HEK293 (cell line): ENCODE data around the gene SULF2.

Experiments
- CTCF ChIA-PET: fragments of 350-600 bp; formaldehyde crosslinking; extraction: SDS; loops from one replicate; lab custom pipeline; 2021; ENCODE audit warnings: antibody characterized with exemption; lab: Yijun Ruan, JAX
- POLR2A ChIA-PET: fragments of 300-600 bp; formaldehyde crosslinking; extraction: SDS; loops from one replicate; lab custom pipeline; 2020; ENCODE audit warnings: antibody characterized with exemption, inconsistent platforms; lab: Yijun Ruan, JAX
- H3K27ac ChIP-seq: fragments of 200-500 bp; sonication (Bioruptor generic); 2 replicates; pipeline ENCODE4 v1.5.1; 2014; ENCODE audit warnings: low read depth, low read length, control low read depth, inconsistent platforms; ENCODE audit errors: extremely low read depth
- H3K36me3 ChIP-seq, 2 experiments: fragments of 200-500 bp in 1 of 2; sonication (Bioruptor generic) in 1 of 2; 1 replicate in 1 of 2; 2 replicates in 1 of 2; pipeline ENCODE4 v1.5.1; 2014 to 2017; ENCODE audit warnings: inconsistent platforms in 2 of 2, low read length in 2 of 2; ENCODE audit not compliant: control insufficient read depth in 2 of 2, insufficient read depth in 1 of 2
- H3K4me1 ChIP-seq: fragments of 200-500 bp; sonication (Bioruptor generic); 2 replicates; pipeline ENCODE4 v1.5.1; 2014; ENCODE audit warnings: mild to moderate bottlenecking, low read length, inconsistent platforms; ENCODE audit not compliant: control insufficient read depth, insufficient read depth
- H3K4me3 ChIP-seq: 2 replicates; pipeline ENCODE4 v1.5.1; 2011; ENCODE audit warnings: low read depth, mild to moderate bottlenecking, control low read depth, low read length, moderate library complexity
- H3K9me3 ChIP-seq: fragments of 200-500 bp; sonication (Bioruptor generic); 2 replicates; pipeline ENCODE4 v1.5.1; 2014; ENCODE audit warnings: low read depth, low read length, inconsistent platforms; ENCODE audit not compliant: control insufficient read depth, insufficient read depth
- EGR2 ChIP-seq: fragments of 450-650 bp; formaldehyde crosslinking; IDR thresholded peaks from 2 replicates; pipeline ENCODE4 v1.5.1; 2016; ENCODE audit warnings: low read depth, missing biosample characterization, missing genetic modification characterization
- GLI4 ChIP-seq: fragments of 450-650 bp; formaldehyde crosslinking; IDR thresholded peaks from 2 replicates; pipeline ENCODE4 v1.5.1; 2016; ENCODE audit warnings: missing biosample characterization, missing genetic modification characterization
- GLIS1 ChIP-seq: fragments of 450-650 bp; formaldehyde crosslinking; IDR thresholded peaks from 2 replicates; pipeline ENCODE4 v1.5.1; 2016; ENCODE audit warnings: missing biosample characterization, missing genetic modification characterization
- KLF1 ChIP-seq: fragments of 450-650 bp; formaldehyde crosslinking; IDR thresholded peaks from 2 replicates; pipeline ENCODE4 v1.5.1; 2016; ENCODE audit warnings: missing biosample characterization, missing genetic modification characterization
- SETDB1 ChIP-seq: IDR thresholded peaks from one replicate; pipeline ENCODE4 v1.6.1; 2017; ENCODE audit warnings: mild to moderate bottlenecking, low read length, moderate library complexity, mixed read lengths; ENCODE audit not compliant: insufficient read length
- ZBTB17 ChIP-seq: fragments of 450-650 bp; formaldehyde crosslinking; IDR thresholded peaks from 2 replicates; pipeline ENCODE4 v1.5.1; 2016; ENCODE audit warnings: missing biosample characterization, missing genetic modification characterization
- ZBTB21 ChIP-seq: fragments of 450-650 bp; formaldehyde crosslinking; IDR thresholded peaks from 2 replicates; pipeline ENCODE4 v1.5.1; 2017; ENCODE audit warnings: missing biosample characterization, missing genetic modification characterization
- ZFHX2 ChIP-seq: fragments of 450-650 bp; formaldehyde crosslinking; conservative IDR thresholded peaks from 2 replicates; pipeline ENCODE4 v1.5.1; 2016; ENCODE audit warnings: missing biosample characterization, missing genetic modification characterization
- ZFP3 ChIP-seq: fragments of 450-650 bp; formaldehyde crosslinking; IDR thresholded peaks from 2 replicates; pipeline ENCODE4 v1.5.1; 2016; ENCODE audit warnings: low read depth, missing biosample characterization, missing genetic modification characterization
- ZNF121 ChIP-seq: fragments of 450-650 bp; formaldehyde crosslinking; IDR thresholded peaks from 2 replicates; pipeline ENCODE4 v1.5.1; 2016; ENCODE audit warnings: missing biosample characterization, missing genetic modification characterization
- ZNF335 ChIP-seq: fragments of 450-650 bp; formaldehyde crosslinking; conservative IDR thresholded peaks from 2 replicates; pipeline ENCODE4 v1.5.1; 2016; ENCODE audit warnings: missing biosample characterization, missing genetic modification characterization
- ZNF37A ChIP-seq: fragments of 450-650 bp; IDR thresholded peaks from 2 replicates; pipeline ENCODE4 v1.5.1; 2018; ENCODE audit warnings: missing biosample characterization, missing genetic modification characterization
- ZNF561 ChIP-seq: fragments of 450-650 bp; IDR thresholded peaks from 2 replicates; pipeline ENCODE4 v1.5.1; 2018; ENCODE audit warnings: missing biosample characterization, missing genetic modification characterization, borderline replicate concordance
- ZNF571 ChIP-seq: fragments of 450-650 bp; formaldehyde crosslinking; IDR thresholded peaks from 2 replicates; pipeline ENCODE4 v1.5.0; 2017; ENCODE audit warnings: missing biosample characterization, missing genetic modification characterization
- ZNF776 ChIP-seq: fragments of 450-650 bp; formaldehyde crosslinking; IDR thresholded peaks from 2 replicates; pipeline ENCODE4 v1.5.0; 2017; ENCODE audit warnings: missing biosample characterization, missing genetic modification characterization, borderline replicate concordance
- ZNF830 ChIP-seq: fragments of 450-650 bp; IDR thresholded peaks from 2 replicates; pipeline ENCODE4 v1.5.0; 2018; ENCODE audit warnings: missing biosample characterization, missing genetic modification characterization, low read depth, mild to moderate bottlenecking, moderate library complexity
- TF ChIP-seq, protein P1 (sequence below): fragments of 450-650 bp; formaldehyde crosslinking; IDR thresholded peaks from 2 replicates; pipeline ENCODE4 v1.5.1; 2016; ENCODE audit warnings: missing biosample characterization, missing genetic modification characterization
- TF ChIP-seq, protein P2 (sequence below): fragments of 450-650 bp; formaldehyde crosslinking; IDR thresholded peaks from 2 replicates; pipeline ENCODE4 v1.5.1; 2016; ENCODE audit warnings: missing biosample characterization, missing genetic modification characterization
- TF ChIP-seq, protein P3 (sequence below): fragments of 450-650 bp; IDR thresholded peaks from 2 replicates; pipeline ENCODE4 v1.5.1; 2018; ENCODE audit warnings: missing biosample characterization, mild to moderate bottlenecking, missing genetic modification characterization
- TF ChIP-seq, protein P4 (sequence below): fragments of 450-650 bp; formaldehyde crosslinking; IDR thresholded peaks from 2 replicates; pipeline ENCODE4 v1.5.1; 2016; ENCODE audit warnings: missing biosample characterization, missing genetic modification characterization

The SULF2 gene

DNA sequence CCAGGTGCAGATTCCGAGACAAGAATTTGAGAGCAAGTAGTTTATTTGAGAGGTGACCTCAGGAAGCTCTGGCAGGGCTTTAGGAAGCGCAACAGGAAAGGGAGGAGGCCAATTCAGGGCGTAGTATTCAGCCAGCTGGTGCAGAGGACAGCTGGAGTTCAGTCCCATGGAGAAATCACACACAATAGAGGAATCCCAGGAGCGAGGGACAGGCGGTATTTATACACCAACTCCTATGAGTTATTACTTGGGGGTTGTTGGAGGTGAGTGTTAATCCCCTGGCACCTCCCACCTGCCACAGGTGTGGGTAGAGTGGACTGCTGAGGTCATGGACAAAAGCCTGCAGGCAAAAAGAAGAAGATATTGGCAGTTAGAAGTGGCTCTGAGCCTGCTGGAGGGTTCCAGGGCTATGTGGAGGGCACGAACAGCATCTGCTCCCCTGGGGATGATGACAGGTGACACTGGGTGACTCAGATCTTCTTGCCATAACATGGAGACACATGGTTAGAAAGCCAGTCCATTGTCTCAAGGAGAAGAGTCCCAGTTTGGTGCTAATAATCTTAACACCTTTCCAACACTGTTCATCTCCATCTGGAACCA, 13.9 kb upstream of the SULF2 start:
- H3K4me1 ChIP-seq: no peaks in the 10 kb centered on the region
- ChIA-PET POLR2A (no interaction called here), CTCF (no interaction called here)
- peak; percentile 13; the same call in 1 of the 2 replicates for TF ChIP-seq GLIS1 (tag by site-specific recombination)
- 0 out of 2 replicates have a peak, but pooled peaks have one; percentile 10 for TF ChIP-seq ZFHX2 (tag by site-specific recombination)
- peak; percentile 41; the same call in 1 of the 2 replicates for TF ChIP-seq EGR2 (tag by site-specific recombination)
- TF ChIP-seq KLF1: no peak
- no peak overlapping the region for H3K27ac ChIP-seq
- no peaks in the 10 kb centered on the region for H3K36me3 ChIP-seq
- no peak overlapping the region for H3K4me3 ChIP-seq
- H3K9me3 ChIP-seq: no peaks in the 10 kb centered on the region

DNA sequence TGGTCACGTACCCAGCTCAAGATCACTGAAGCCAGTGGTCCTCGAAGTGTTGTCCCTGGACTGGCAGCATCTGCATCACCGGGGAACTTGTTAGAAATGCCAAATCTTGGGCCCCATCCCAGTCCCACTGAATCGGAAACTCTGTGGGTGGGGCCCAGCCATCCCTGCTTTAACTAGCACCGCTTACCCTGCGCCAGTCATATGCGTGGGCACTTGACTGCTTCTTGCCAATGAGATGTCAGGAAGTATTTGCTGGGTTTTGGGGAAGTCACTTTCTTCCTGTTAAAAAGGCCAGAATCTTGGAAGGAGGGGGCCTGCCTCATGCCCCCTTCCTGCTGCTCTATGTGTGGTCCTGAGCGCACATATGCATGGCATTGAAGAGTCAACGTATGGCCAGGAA, 11.7 kb upstream of the SULF2 start:
- Histone ChIP-seq H3K36me3 (no peaks in the 10 kb centered on the region), H3K4me3 (no peak overlapping the region), H3K4me1 (no peaks in the 10 kb centered on the region), H3K27ac (no peak overlapping the region), H3K9me3 (no peaks in the 10 kb centered on the region)
- CTCF ChIA-PET: no interaction called here
- TF ChIP-seq, protein P1, sequence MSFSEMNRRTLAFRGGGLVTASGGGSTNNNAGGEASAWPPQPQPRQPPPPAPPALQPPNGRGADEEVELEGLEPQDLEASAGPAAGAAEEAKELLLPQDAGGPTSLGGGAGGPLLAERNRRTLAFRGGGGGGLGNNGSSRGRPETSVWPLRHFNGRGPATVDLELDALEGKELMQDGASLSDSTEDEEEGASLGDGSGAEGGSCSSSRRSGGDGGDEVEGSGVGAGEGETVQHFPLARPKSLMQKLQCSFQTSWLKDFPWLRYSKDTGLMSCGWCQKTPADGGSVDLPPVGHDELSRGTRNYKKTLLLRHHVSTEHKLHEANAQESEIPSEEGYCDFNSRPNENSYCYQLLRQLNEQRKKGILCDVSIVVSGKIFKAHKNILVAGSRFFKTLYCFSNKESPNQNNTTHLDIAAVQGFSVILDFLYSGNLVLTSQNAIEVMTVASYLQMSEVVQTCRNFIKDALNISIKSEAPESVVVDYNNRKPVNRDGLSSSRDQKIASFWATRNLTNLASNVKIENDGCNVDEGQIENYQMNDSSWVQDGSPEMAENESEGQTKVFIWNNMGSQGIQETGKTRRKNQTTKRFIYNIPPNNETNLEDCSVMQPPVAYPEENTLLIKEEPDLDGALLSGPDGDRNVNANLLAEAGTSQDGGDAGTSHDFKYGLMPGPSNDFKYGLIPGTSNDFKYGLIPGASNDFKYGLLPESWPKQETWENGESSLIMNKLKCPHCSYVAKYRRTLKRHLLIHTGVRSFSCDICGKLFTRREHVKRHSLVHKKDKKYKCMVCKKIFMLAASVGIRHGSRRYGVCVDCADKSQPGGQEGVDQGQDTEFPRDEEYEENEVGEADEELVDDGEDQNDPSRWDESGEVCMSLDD (tag by site-specific recombination): no peak
- TF ChIP-seq ZNF561 (tag by site-specific recombination) (no peak), ZFP3 (tag by site-specific recombination) (no peak), SETDB1 (no peak), GLI4 (tag by site-specific recombination) (no peak)
- TF ChIP-seq, protein P2, sequence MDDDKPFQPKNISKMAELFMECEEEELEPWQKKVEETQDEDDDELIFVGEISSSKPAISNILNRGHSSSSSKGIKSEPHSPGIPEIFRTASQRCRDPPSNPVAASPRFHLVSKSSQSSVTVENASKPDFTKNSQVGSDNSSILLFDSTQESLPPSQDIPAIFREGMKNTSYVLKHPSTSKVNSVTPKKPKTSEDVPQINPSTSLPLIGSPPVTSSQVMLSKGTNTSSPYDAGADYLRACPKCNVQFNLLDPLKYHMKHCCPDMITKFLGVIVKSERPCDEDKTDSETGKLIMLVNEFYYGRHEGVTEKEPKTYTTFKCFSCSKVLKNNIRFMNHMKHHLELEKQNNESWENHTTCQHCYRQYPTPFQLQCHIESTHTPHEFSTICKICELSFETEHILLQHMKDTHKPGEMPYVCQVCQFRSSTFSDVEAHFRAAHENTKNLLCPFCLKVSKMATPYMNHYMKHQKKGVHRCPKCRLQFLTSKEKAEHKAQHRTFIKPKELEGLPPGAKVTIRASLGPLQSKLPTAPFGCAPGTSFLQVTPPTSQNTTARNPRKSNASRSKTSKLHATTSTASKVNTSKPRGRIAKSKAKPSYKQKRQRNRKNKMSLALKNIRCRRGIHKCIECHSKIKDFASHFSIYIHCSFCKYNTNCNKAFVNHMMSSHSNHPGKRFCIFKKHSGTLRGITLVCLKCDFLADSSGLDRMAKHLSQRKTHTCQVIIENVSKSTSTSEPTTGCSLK: no peak
- TF ChIP-seq, protein P3, sequence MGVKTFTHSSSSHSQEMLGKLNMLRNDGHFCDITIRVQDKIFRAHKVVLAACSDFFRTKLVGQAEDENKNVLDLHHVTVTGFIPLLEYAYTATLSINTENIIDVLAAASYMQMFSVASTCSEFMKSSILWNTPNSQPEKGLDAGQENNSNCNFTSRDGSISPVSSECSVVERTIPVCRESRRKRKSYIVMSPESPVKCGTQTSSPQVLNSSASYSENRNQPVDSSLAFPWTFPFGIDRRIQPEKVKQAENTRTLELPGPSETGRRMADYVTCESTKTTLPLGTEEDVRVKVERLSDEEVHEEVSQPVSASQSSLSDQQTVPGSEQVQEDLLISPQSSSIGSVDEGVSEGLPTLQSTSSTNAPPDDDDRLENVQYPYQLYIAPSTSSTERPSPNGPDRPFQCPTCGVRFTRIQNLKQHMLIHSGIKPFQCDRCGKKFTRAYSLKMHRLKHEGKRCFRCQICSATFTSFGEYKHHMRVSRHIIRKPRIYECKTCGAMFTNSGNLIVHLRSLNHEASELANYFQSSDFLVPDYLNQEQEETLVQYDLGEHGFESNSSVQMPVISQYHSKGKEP (tag by site-specific recombination): no peak
- TF ChIP-seq, protein P4, sequence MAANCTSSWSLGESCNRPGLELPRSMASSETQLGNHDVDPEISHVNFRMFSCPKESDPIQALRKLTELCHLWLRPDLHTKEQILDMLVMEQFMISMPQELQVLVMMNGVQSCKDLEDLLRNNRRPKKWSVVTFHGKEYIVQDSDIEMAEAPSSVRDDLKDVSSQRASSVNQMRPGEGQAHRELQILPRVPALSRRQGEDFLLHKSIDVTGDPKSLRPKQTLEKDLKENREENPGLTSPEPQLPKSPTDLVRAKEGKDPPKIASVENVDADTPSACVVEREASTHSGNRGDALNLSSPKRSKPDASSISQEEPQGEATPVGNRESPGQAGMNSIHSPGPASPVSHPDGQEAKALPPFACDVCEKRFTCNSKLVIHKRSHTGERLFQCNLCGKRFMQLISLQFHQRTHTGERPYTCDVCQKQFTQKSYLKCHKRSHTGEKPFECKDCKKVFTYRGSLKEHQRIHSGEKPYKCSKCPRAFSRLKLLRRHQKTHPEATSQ: no peak
- TF ChIP-seq, all 188 proteins: peak for 0
- POLR2A ChIA-PET: no interaction called here

DNA sequence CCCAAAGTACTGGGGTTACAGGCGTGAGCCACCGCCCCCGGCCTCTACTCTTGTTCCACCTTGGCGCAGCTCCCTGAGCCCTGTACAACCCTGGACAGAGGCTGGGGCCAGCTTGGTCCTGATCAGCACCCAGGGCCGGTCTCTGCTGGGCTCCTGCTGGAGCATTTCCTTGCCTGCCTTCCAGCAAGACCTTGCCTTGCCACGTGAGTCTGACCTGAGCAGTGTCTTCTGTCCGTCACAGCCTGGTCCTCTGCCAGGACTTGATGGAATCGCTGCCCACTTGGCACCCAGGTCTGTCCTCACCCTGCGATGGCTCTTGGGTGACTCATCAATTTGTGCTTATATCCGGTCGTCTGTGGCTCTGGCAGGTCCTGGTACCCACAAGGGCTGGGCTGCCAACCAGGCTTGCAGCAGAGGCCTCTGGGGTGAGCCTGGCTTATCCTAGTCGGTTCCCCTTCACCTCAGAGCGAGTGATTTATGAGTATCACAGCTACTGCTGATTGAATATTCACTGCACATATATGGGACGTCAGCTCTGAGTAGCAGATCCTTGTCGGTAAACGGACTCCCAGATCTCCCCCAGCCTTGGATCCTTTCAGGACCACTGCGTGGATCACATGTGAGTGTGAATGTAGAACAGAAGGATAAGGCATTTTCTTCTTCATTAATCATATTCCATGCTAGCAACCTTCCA, 10.1 kb upstream of the SULF2 start:
- POLR2A ChIA-PET: no interaction called here
- no peak overlapping the region for H3K27ac ChIP-seq
- TF ChIP-seq ZBTB21 (tag by site-specific recombination): no peak
- TF ChIP-seq ZNF571: no peak
- no peak for TF ChIP-seq ZNF335 (tag by site-specific recombination)
- TF ChIP-seq ZBTB17 (tag by site-specific recombination): no peak
- TF ChIP-seq ZNF776 (tag by site-specific recombination): no peak
- no peak for TF ChIP-seq ZNF121 (tag by site-specific recombination)
- TF ChIP-seq ZNF830: no peak
- TF ChIP-seq ZNF37A: no peak

More for the DNA sequence above, 10.1 kb upstream of the SULF2 start:
- no peaks in the 10 kb centered on the region for H3K9me3 ChIP-seq
- peaks cover 3% of the 10 kb centered on the region for H3K4me1 ChIP-seq
- CTCF ChIA-PET: no interaction called here
- no peaks in the 10 kb centered on the region for H3K36me3 ChIP-seq
- H3K4me3 ChIP-seq: no peak overlapping the region
